ENCODE results near the gene RNASEH2A.

The RNASEH2A gene

GRCh38 chr19:12806242-12807081, at the start of gene RNASEH2A:
TSS of gene RNASEH2A (plus strand) at chr19:12806584. CDS start at chr19:12806674, 90 bp downstream.
- DNase-seq: peak; percentile 94

- DNase-seq: peak; percentile 94
Observed at GRCh38 chr19:12757544-12758274, 48.7 kb upstream of the RNASEH2A start.

GRCh38 chr19:12759686-12760085, 46.7 kb upstream of the RNASEH2A start:
- no peak for DNase-seq

- no peak for DNase-seq
Observed at GRCh38 chr19:12763100-12763499, 43.3 kb upstream of the RNASEH2A start.

GRCh38 chr19:12764698-12765097, 41.7 kb upstream of the RNASEH2A start:
- DNase-seq: no peak

- DNase-seq: peak; percentile 92
Observed at GRCh38 chr19:12766051-12766521, 40.3 kb upstream of the RNASEH2A start.

GRCh38 chr19:12767150-12767549, 39.2 kb upstream of the RNASEH2A start:
- no peak for DNase-seq

- no peak for DNase-seq
Observed at GRCh38 chr19:12767666-12768065, 38.7 kb upstream of the RNASEH2A start.

- peak; percentile 87 for DNase-seq
Observed at GRCh38 chr19:12769689-12770088, 36.7 kb upstream of the RNASEH2A start.

GRCh38 chr19:12770922-12771321, 35.5 kb upstream of the RNASEH2A start:
- no peak for DNase-seq

- no peak for DNase-seq
Observed at GRCh38 chr19:12772323-12772722, 34.1 kb upstream of the RNASEH2A start.

- peak; percentile 67 for DNase-seq
Observed at GRCh38 chr19:12773571-12773970, 32.8 kb upstream of the RNASEH2A start.

GRCh38 chr19:12774588-12775555, 31.5 kb upstream of the RNASEH2A start, which contains the start of gene HOOK2:
TSS of gene HOOK2 (minus strand) at chr19:12775552. CDS start at chr19:12775449, 103 bp downstream.
- DNase-seq: peak; percentile 97

- DNase-seq: peak; percentile 92
Observed at GRCh38 chr19:12777217-12778016, 29.0 kb upstream of the RNASEH2A start.

- DNase-seq: peak; percentile 87
Observed at GRCh38 chr19:12778017-12778904, 28.1 kb upstream of the RNASEH2A start.

GRCh38 chr19:12778905-12779161, 27.6 kb upstream of the RNASEH2A start:
- DNase-seq: no peak

GRCh38 chr19:12779162-12779993, 27.0 kb upstream of the RNASEH2A start:
- DNase-seq: peak; percentile 82

GRCh38 chr19:12782174-12782423, 24.3 kb upstream of the RNASEH2A start:
- DNase-seq: no peak

- peak; percentile 95 for DNase-seq
Observed at GRCh38 chr19:12782424-12783290, 23.7 kb upstream of the RNASEH2A start.

All from islet precursor cell (in vitro differentiated cells).